ENCODE data around the gene NDUFB11. TPM values are rescaled to one million over a fixed set of nuclear protein-coding genes. Genes with fewer than 3 reads are reported as not detected.

NDUFB11 gene
- total RNA-seq, 1 donor from 2014 or later = 53.1 TPM

DNA sequence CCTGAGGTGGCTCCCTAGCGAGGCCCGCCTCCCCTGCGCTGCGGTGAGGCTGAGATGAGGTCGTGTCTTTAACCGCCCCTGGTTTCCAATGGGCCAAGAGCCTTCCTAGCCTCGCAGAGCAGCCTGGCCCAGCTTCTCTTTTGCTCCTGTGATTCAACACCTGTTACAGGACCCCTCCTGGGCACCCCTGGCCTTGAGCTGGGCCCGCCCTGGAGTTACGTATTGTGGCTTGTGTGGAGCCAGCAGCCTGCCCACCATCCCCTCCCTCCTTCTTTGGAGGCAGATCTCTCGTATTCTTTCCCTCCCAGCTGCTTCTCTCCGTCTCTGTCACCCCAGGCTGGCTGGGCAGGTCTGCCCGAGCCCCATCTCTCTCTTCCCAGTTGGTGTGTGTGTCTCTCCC, 29.9 kb upstream of the NDUFB11 start:
- H3K27me3 ChIP-seq = no peaks in the 10 kb centered on the region
- no peak overlapping the region for H2AFZ ChIP-seq (replicated peaks)
- no peaks in the 10 kb centered on the region for H3K4me1 Mint-ChIP-seq
- TF ChIP-seq, protein P1, sequence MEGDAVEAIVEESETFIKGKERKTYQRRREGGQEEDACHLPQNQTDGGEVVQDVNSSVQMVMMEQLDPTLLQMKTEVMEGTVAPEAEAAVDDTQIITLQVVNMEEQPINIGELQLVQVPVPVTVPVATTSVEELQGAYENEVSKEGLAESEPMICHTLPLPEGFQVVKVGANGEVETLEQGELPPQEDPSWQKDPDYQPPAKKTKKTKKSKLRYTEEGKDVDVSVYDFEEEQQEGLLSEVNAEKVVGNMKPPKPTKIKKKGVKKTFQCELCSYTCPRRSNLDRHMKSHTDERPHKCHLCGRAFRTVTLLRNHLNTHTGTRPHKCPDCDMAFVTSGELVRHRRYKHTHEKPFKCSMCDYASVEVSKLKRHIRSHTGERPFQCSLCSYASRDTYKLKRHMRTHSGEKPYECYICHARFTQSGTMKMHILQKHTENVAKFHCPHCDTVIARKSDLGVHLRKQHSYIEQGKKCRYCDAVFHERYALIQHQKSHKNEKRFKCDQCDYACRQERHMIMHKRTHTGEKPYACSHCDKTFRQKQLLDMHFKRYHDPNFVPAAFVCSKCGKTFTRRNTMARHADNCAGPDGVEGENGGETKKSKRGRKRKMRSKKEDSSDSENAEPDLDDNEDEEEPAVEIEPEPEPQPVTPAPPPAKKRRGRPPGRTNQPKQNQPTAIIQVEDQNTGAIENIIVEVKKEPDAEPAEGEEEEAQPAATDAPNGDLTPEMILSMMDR (IDR thresholded peaks at IDR 0.05) = no peak
- TF ChIP-seq EZH2 (IDR thresholded peaks at IDR 0.05) = no peak
- no peak for TF ChIP-seq EZH2phosphoT487 (IDR thresholded peaks at IDR 0.05)
- DNase-seq (ENCODE audit: low spot score) = no peak
- peaks cover 9% of the 10 kb centered on the region for H3K27me3 Mint-ChIP-seq (ENCODE audit: insufficient read depth, low read depth)
- no peaks in the 10 kb centered on the region for H3K79me2 ChIP-seq (ENCODE audit: low read depth)
- H3K27ac Mint-ChIP-seq = no peak overlapping the region
- H3K9me3 Mint-ChIP-seq = peaks cover 7% of the 10 kb centered on the region
- no peaks in the 10 kb centered on the region for H3K4me1 ChIP-seq
- no peak overlapping the region for H3K9ac ChIP-seq
- H3F3A ChIP-seq (ENCODE audit: low read depth) = no peaks in the 10 kb centered on the region
- no peaks in the 10 kb centered on the region for H3K36me3 ChIP-seq
- no peak overlapping the region for H3K4me2 ChIP-seq
- no peak overlapping the region for H3K27ac ChIP-seq
- H3K9me3 ChIP-seq (ENCODE audit: low read depth) = no peaks in the 10 kb centered on the region
- no peak overlapping the region for H3K4me3 Mint-ChIP-seq
- no peak overlapping the region for H3K4me3 ChIP-seq
- H3K36me3 Mint-ChIP-seq = peaks cover 15% of the 10 kb centered on the region
- no peaks in the 10 kb centered on the region for H4K20me1 ChIP-seq (ENCODE audit: low read depth)

DNA sequence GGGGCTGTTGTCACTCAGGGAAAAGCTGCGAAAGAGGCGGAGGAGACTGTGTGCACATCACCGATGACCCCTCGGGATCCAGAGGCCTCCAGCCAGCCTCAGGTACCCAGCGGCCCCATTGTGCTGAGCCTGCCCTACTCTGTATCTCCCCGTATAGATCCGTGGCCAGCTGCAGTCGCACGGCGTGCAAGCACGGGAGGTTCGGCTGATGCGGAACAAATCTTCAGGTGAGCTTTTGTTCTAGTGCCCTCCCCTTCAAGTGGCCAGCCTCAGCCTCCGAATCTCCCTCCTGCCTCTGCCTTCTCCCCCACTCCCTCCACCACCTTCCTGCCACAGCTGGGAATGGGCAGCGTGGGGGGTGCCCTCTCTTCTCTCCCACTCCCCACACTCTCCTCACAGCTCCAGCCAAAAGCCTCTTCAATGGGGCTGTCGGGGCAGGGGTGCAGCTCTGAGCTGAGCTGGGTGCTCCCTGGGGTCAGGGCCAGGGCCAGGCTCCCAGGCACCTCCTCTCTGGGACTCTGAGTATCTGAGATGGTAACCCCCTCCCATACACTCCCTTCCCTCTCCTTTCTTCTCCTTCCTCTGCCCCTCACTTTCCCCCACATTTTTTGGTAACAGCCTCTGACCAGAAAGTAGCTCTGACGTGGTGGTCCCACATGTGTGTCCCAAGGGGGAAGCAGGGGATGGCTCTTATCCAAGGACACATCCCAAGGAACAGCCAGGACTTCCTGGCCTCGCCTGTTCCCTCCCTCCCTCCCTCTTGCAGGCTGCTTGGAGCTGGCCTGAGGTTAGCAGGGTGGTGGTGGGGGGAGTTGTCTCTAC, 28.7 kb upstream of the NDUFB11 start:
- H3K36me3 Mint-ChIP-seq = peaks cover 12% of the 10 kb centered on the region
- peaks cover 13% of the 10 kb centered on the region for H3K9me3 Mint-ChIP-seq
- DNase-seq (ENCODE audit: low spot score) = no peak

GRCh38 chrX:47172549-47172948, 28.0 kb upstream of the NDUFB11 start:
- no peaks in the 10 kb centered on the region for H3K36me3 ChIP-seq
- no peaks in the 10 kb centered on the region for H3K27me3 ChIP-seq
- no peak overlapping the region for H3K4me3 Mint-ChIP-seq
- H3F3A ChIP-seq (ENCODE audit: low read depth) = no peaks in the 10 kb centered on the region
- peaks cover 3% of the 10 kb centered on the region for H3K79me2 ChIP-seq (ENCODE audit: low read depth)
- H3K4me2 ChIP-seq = no peak overlapping the region
- H3K27ac Mint-ChIP-seq = no peak overlapping the region
- no peak overlapping the region for H3K4me3 ChIP-seq
- no peak for TF ChIP-seq EZH2 (IDR thresholded peaks at IDR 0.05)
- TF ChIP-seq EZH2phosphoT487 (IDR thresholded peaks at IDR 0.05) = no peak
- TF ChIP-seq, protein P1 (IDR thresholded peaks at IDR 0.05) = no peak
- no peaks in the 10 kb centered on the region for H3K4me1 ChIP-seq
- no peak overlapping the region for H3K27ac ChIP-seq
- H4K20me1 ChIP-seq (ENCODE audit: low read depth) = no peaks in the 10 kb centered on the region
- H2AFZ ChIP-seq (replicated peaks) = no peak overlapping the region
- H3K4me1 Mint-ChIP-seq = no peaks in the 10 kb centered on the region
- H3K9ac ChIP-seq = no peak overlapping the region
- H3K27me3 Mint-ChIP-seq (ENCODE audit: insufficient read depth, low read depth) = peaks cover 6% of the 10 kb centered on the region
- H3K36me3 Mint-ChIP-seq = peaks cover 9% of the 10 kb centered on the region
- H3K9me3 Mint-ChIP-seq = peaks cover 10% of the 10 kb centered on the region
- H3K9me3 ChIP-seq (ENCODE audit: low read depth) = no peaks in the 10 kb centered on the region
- no peak for DNase-seq (ENCODE audit: low spot score)

More for the DNA sequence above, 28.7 kb upstream of the NDUFB11 start:
- Histone ChIP-seq H3K4me2 (no peak overlapping the region), H2AFZ (replicated peaks) (no peak overlapping the region), H3K79me2 (ENCODE audit: low read depth) (no peaks in the 10 kb centered on the region), H3F3A (ENCODE audit: low read depth) (no peaks in the 10 kb centered on the region), H3K36me3 (no peaks in the 10 kb centered on the region), H3K9me3 (ENCODE audit: low read depth) (no peaks in the 10 kb centered on the region), H4K20me1 (ENCODE audit: low read depth) (no peaks in the 10 kb centered on the region), H3K9ac (no peak overlapping the region), H3K27me3 (no peaks in the 10 kb centered on the region), H3K27ac (no peak overlapping the region), H3K4me3 (no peak overlapping the region), H3K4me1 (no peaks in the 10 kb centered on the region)
- TF ChIP-seq EZH2 (IDR thresholded peaks at IDR 0.05) = no peak
- TF ChIP-seq, protein P1 (IDR thresholded peaks at IDR 0.05) = no peak
- no peak for TF ChIP-seq EZH2phosphoT487 (IDR thresholded peaks at IDR 0.05)
- Mint-ChIP-seq H3K27me3 (ENCODE audit: insufficient read depth, low read depth) (peaks cover 6% of the 10 kb centered on the region), H3K4me1 (no peaks in the 10 kb centered on the region), H3K27ac (no peak overlapping the region), H3K4me3 (no peak overlapping the region)
